Measurements from ENCODE around the gene LMBR1L.
"Not testable (repeated sequence)": the region's sequence is repeated elsewhere in the genome, so short reads cannot be mapped to it uniquely, and the experiment has no call there.

LMBR1L gene, protein sequence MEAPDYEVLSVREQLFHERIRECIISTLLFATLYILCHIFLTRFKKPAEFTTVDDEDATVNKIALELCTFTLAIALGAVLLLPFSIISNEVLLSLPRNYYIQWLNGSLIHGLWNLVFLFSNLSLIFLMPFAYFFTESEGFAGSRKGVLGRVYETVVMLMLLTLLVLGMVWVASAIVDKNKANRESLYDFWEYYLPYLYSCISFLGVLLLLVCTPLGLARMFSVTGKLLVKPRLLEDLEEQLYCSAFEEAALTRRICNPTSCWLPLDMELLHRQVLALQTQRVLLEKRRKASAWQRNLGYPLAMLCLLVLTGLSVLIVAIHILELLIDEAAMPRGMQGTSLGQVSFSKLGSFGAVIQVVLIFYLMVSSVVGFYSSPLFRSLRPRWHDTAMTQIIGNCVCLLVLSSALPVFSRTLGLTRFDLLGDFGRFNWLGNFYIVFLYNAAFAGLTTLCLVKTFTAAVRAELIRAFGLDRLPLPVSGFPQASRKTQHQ

DNA sequence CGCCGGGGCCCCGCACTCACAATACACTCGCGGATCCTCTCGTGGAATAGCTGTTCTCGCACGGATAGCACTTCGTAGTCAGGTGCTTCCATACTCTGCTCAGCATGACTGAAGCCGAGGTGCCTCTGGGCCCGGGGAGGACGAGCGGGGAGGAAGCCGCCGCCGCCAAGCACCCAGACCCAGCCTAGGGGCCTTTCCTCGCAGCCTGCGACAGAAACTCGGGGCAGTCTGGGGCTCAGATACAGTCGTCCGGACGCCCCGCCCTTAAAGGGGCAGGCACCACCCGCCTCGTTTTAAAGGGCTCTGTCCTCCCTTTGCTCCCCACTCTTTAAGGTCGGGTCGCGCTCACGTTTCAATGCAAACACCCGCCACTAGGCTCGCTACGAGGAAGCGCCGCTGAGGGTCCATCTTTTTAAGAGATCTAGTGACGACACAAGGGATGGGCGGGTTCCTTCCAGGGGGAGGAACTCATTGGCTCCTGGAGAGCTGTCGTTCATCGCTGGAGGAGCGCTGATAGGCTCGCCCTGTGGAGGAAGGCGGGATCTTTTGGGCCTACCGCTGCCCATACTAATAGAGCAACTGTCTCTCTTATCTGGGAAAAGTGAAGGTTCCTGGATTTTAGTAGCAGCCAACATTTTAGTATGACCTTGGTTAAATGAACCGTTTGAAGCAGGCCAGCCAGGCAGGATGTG is at the start of gene LMBR1L:
Gene LMBR1L (minus strand): TSS at position 384 of the 692 bp plus-strand sequence. CDS start 292 bp downstream, at position 92.
- peak; percentile 97 to 100 for DNase-seq

DNA sequence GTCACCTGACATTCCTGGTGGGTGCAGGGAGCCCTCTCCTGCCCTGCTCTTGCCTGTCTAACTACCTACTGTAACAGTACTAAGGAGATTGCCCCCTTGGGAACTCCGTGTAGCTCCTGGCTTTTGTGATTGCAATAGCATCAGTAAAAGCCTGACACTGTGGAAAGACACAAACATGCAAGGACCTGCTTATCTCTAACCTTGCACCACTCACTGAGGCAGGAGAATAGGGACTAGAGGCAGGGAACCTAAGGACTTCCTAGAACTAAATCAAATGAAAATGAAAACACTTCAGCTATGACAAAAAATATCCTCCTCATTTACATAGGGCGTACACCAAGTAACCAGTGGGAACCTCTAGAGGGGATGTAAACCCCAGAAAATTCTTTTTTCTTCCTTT is 49.8 kb upstream of the LMBR1L start:
- no peak for DNase-seq

DNA sequence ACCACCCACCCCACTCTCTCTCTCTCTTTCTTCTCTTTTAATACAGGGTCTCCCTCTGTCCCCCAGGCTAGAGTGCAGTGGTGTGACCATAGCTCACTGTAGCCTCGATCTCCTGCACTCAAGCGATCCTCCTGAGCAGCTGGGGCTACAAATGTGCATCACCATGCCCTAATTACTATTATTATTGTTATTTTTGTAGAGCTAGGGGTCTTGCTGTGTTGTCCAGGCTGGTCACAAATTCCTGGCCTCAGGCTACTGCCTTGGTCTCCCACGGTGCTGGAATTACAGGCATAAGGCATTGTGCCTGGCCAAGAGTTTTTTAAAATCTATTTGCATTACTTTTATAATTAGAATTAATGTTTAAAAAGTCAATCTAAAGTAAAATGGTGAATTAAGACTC is 43.6 kb upstream of the LMBR1L start:
- no peak for DNase-seq

DNA sequence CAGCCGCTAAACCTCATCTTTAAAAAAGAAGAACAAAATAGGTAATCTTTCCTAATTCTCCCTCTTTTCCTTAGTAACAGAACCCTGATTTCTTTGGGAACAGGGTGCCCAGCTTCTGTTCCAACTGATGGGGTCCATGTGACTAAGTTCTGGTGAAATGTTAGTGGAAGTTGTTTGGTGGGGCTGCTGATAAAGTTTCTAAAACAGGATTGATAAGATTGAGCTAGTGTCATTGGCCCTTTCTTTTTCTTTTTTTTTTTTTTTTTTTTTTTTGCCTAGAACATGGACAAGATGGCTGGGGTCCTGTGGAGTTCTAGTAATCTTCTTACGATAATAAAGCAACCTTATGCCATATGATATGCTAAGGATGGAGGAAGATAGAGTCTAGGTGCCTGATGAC is 36.7 kb upstream of the LMBR1L start:
- DNase-seq: no peak

DNA sequence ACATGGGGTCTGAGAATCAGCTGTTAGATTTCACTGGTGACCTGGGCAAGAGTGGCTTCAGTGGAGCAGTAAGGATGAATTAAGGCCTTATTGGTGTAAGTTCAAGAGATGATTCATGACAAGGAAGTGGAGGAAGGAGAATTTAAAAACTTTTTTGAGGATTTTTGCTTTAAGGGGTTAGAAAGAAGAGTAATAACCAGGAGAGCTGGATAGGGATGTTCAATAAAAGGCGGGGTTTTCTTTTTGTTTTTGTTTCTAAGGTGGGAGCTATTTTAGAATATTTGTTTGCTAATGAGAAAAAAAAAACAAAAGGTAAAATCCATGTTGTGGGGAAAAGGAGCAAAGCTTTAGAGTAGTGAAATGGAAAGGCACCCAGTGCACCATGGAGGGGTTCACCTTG is 35.8 kb upstream of the LMBR1L start:
- DNase-seq: no peak

DNA sequence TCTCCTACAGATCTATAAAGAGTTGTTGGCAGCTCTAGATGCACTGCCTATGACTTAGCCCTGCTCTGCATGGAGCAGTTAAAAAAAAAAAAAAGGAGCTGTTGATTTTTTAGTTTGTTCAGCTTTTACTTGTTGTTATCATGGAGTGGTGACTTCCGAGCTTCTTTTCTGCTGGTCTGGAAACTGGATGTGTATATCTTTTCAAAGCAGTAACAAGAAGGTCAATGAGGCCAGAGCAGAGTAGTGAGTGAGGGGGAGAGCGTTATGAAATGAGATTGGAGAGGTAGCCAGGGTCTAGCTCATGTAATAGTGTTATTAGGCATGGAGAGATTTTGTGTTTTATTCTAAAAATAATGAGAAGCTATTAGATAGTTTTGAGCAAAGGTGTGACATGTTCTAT is 33.7 kb upstream of the LMBR1L start:
- no peak for DNase-seq

DNA sequence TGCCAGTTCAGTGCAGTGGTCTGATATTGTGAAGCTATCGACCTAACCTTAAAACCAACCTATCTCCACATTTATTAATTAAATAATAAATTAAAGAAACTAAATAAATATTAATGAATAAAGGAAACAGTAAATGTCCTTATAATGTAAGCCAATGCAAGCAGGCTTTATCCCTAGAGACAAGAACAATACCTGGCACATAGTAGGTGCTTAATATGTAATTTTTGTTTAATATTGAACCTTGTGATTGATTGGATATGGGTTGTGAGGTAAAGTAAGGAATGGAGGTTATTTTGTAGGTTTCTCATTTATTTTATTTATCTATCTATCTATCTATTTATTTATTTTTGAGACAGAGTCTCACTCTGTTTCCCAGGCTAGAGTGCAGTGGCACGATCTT is 28.4 kb upstream of the LMBR1L start:
- DNase-seq: no peak

DNA sequence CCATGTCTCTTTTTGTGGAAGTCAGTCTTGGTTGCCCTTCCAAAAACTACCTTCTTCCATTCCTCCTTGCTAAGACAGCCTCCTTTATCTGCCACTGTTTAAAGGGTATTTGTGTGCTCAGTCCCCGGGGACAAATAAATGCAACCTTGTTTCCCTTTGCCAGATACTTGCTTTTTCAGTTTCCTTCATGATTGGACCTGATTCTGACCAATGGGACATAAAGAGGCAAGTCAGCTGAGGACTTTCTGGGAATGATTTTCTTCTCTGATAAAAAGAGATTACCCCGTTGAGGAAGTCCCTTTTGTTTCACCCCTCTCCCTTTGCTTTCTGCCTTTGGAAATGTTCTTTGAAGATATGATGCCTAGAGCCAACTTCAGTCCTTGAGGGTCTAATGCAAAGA is 27.9 kb upstream of the LMBR1L start:
- DNase-seq: no peak

DNA sequence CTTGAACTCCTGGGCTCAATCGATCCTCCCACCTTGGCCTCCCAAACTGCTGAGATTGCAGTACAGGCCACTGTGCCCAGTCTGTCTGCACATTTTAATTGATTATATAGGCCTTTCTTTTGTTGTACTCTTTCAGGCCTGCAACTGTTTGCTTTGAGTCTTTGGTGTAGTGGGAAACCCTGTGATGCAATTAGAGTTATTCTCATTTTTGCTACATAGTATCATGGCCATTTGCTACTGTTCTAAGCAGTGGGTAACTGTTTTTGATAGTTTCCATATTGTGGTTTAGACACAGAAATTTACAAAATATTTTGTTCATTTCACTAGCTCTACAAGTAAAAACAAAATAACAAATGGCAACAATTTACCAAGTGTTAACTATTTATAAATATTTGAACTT is 26.8 kb upstream of the LMBR1L start:
- DNase-seq: no peak

DNA sequence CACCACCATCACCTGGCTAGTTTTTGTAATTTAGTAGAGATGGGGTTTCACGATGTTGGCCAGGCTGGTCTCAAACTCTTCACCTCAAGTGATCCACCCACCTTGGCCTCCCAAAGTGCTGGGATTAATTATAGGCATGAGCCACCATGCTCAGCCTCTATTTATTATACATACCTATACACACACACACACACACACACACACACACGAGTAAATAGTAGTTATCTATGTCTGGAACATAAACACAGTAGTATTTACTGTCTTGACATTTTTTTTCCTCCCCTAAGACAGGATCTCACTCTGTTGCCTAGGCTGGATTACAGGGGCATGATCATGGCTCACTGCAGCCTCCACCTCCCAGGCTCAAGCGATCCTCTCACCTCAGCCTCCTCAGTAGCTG is 26.4 kb upstream of the LMBR1L start:
- DNase-seq: not testable (repeated sequence)

DNA sequence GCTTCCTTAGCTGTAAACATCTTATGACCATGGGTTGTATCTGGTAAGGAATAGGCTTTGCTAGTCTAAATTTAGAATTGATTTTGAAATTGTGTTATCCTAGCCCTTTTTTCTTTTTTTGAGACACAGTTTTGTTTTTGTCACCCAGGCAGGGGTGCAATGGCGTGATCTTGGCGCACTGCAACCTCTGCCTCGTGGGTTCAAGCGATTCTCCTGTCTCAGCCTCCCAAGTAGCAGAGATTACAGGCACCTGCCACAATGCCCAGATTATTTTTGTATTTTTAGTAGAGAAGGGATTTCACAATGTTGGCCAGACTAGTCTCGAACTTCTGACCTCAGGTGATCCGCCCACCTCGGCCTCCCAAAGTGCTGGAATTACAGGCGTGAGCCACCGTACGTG is 22.9 kb upstream of the LMBR1L start:
- no peak for DNase-seq

DNA sequence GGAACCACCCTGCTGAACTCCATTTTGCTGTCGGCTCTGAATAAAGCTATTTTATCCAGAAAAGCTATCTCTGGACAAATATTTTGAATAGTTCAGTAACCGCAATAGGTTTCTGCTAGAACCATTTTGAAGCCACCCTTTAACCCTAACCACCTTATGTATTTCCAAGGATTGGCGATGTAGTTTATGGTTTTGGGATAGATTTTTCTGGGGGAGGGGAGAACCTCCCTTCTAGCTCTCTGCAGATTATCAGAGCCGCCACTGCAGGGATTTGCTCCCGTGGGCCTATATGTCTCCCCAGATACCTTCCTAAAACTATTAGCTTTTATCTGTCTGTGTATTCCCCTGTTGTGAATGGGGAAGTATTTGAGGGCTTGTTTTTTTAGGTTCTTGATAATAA is 22.4 kb upstream of the LMBR1L start:
- no peak for DNase-seq

DNA sequence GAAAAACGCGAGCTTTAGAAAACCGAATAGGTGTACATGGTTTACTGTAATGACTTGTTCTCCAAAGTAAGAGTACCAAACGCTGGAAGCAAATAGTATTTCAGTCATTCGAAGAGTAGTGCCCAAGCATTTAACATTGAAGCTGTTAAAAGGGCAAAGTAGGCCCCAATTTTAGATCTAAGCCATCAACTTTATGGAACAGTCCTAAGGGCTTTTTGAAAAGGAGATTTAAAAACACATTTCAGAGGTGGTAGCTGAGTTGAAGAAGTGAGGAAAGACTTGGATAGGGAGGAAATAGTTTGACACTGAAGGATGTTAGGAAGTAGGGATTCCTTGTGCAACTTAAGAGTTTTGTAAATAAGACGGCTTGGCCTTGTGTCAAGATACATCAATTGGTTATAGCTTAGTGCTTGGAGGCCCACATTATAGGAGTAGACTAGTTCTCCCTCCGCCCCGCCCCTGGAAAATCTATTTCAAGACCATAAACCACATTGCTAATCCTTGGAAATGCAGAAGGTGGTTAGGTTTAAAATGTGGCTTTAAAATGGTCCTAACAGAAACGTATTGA is 21.3 kb upstream of the LMBR1L start:
- DNase-seq: peak in 1 of 2 donors; percentile 54

DNA sequence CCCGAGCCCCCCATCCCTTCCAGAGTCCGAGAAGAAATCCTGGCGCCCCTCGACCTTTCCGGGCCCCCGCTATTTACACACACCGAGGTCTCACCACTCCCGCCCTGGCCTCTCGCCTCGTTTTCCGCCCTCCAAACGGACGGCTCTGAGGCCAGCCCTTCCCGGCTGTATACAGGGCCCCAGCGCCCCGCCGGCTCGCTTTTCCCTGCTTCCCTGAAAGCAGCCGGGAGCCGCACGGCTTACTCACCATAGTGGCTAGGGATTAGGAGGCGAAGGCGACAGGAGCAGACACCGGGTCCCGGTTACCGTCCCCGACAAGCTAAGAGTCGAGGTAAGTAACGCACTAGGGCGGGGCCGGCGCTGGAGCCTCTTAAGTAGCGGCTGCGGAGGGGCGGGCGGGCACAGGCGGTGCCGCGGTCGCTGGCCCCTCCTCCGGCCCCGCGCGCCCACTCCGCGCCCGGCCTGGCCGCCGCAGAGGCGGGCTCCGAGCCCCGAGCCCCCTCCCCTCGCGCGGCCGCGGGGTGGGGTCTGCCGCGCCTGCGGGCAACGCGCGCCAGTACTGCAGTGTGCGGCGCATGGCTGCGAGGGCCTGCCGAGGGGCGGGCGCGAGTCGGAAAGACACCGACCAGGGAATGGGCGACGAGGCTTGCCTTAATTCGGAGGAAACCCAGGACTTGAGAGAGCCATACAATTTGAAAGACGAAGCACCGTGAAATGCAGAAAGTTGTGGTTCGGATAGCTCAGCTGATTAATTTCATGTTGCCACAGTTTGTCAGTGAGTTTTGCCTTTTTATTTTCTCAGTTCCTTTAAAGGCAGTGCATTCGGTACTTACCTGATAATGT is 20.6 kb upstream of the LMBR1L start, which contains the start of gene TUBA1B:
Gene TUBA1B (minus strand): TSS at position 345 of the 843 bp plus-strand sequence. CDS start 95 bp downstream, at position 250.
- peak; percentile 77 to 91 for DNase-seq

DNA sequence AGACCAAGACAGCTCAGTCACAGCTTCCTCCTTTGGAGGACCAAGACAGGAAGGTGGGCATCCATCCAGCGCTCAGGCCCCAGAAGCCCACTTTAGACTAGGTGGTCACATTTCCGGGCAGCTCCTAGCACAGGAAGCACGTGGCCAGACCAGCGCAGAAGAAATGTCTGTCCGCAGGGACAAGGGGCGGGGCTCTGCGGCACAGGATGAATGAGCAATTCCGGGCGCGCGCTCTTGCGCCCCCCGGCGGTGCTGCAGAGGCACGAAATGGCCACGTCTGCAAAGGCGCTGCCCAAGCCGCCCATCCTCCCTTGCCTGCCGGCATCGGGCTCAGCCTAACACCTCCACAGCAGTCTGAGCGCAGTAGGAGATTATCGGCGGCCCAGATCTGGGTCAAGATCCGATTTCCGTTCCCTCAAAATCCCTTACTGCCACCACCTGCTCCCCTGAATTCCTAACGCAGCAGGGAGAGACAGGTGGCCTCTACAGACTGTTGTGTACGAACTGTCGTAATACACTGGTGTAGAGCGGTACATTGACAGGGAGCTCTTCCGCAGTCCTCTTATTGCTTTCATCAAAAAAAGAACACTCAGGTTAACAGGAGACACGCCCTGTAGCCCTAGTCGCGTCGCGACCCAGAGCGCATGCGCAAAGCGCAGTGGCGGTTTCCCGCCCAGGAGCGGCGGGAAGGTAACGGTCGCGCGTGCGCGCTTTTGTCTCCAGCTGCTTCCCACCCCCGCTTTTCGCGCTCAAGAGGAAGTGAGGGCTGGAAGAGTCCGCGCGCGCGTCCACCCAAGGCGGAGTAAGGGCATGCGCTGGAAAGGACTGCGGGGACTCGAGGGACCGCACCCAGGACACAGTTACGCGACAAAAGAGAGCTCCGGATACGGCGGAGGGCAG is 19.8 kb upstream of the LMBR1L start:
- peak; percentile 97 to 98 for DNase-seq

DNA sequence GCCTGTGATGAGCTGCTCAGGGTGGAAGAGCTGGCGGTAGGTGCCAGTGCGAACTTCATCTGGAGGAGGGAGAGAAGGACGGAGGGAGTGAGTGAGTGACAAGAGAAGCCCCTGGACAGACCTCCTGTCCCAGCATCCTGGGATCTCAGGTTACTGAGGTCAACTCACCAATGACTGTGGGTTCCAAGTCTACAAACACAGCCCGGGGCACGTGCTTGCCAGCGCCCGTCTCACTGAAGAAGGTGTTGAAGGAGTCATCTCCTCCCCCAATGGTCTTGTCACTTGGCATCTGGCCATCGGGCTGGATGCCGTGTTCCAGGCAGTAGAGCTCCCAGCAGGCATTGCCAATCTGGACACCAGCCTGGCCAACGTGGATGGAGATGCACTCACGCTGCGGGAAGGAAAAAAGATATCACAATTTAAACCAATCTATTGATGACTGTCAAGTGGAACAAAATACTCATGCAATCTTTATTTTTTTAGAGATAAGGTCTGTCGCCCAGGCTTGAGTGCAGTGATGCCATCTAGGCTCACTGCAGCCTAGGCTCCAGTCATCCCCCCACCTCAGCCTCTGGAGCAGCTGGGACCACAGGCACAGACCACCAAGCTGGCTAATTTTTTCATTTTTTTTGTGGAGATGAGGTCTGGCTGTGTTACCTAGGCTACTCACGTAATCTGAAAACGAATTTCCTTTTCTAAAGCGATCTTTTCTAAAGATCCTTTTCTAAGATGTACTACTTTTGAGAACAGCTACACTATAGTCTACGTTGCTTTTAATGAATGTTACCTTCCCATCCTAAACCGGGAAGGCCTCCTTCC is 18.9 kb upstream of the LMBR1L start:
- no peak for DNase-seq

DNA sequence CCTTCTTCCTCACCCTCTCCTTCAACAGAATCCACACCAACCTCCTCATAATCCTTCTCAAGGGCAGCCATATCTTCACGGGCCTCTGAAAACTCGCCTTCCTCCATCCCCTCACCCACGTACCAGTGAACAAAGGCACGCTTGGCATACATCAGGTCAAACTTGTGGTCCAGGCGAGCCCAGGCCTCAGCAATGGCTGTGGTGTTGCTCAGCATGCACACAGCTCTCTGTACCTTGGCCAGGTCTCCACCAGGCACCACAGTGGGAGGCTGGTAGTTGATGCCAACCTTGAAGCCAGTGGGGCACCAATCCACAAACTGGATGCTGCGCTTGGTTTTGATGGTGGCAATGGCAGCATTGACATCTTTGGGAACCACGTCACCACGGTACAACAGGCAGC is 17.3 kb upstream of the LMBR1L start:
- not testable (repeated sequence) for DNase-seq

DNA sequence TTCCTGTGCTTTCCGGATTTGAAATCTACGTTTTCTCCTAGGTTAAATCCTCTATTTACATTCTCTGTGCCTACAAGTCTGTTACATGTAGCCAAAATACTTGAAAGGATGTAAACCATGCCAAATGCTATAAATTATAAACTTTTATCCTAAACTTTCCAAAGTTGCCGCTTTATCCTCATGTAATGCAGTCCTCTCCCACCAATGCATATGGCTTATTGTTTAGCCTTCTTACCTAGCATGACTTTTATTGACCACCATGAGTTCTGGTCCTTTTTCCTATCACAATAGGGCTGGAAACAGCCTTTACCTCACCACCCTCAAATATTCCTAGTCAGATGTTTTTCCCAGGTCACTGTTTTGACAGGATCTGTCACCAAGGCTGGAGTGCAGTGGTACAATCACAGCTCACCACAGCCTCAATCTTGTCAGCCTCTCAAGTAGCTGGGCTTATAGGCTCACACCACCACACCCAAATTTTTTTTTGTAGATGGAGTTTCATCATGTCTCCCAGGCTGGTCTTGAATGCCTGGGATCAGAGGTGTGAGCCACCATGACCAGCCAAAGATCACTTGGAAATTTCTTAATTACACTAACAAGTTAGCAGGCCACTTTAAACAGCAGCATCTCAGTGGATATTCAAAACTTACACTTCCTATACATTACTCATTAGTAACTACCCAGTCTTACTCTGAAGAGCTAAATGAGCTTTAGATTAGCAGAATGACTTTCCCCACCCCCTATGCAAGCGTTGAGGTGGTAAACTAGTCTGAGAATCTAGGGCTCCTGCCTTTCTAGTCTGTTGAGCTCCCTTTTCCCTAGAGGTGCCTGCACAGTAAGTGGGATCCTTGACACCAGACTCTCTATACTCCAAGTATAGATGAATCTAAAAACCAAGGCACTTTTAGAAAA is 16.5 kb upstream of the LMBR1L start:
- DNase-seq: no peak

DNA sequence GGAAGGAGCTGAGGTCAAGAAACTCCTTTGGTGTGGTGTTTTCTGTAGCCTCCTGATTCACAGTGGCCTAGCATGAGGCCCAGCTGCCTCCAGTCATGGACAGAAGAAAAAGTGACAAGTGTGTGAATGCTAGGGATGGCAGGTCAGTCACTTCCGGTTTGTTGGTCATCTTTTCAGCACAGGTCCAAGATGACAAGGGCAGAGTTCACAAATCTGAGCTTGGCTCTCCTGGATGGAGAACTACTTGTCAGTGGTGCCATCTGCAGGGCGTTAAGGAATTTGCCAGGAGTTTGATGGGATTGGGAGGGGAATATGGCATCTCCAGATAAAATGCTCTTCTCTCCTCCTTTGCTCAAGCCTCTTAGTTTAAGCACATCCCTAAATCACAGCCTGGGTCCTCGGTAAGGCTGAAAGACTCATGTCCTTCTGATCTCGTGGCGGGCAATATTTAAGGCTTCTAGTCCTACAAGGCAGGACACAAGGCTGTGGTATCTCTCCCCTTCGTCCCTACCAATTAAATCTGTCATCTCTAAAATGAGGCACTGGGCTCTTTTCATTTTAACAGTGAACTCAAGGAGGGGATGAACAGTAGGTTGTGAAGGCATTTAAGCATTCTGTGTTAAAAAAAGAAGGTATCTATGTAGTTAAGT is 10.5 kb upstream of the LMBR1L start:
- peak; percentile 43 to 65 for DNase-seq
